H1 (cell line): ENCODE results near the gene SLC39A6. TPM values are rescaled to one million over a fixed set of nuclear protein-coding genes. Genes with fewer than 3 reads are reported as not detected.

Source experiments
- CTCF ChIA-PET: fragments of 300-600 bp; sonication (Branson Sonifier 250); formaldehyde crosslinking; loops from one replicate; lab custom pipeline; 2021; ENCODE audit not compliant: partially characterized antibody; lab: Charles Lee
- POLR2A ChIA-PET: fragments of 300-600 bp; sonication (Branson Sonifier 250); formaldehyde crosslinking; loops from one replicate; lab custom pipeline; 2021; ENCODE audit warnings: inconsistent platforms; ENCODE audit not compliant: partially characterized antibody; lab: Charles Lee
- DNase-seq, 2 experiments: peaks; one replicate each; pipeline versions ENCODE4 v3.0.0 to v3.0.0-alpha.2; 2010 to 2022; ENCODE audit warnings: low spot score in 2 of 2, low read depth in 1 of 2, mixed read lengths in 1 of 2
- FAIRE-seq: peaks from 2 replicates; lab custom pipeline; 2011; peaks lifted over from hg19 to GRCh38; lab: Jason Lieb, UNC
- H2AFZ ChIP-seq: 2 replicates; pipeline ENCODE4 v1.8.1; 2012; ENCODE audit warnings: low read length, inconsistent platforms
- H2AK5ac ChIP-seq: 2 replicates; pipeline ENCODE4 v1.6.1; 2013; ENCODE audit warnings: low read depth, low read length
- H2BK120ac ChIP-seq: replicated peaks from 2 replicates; pipeline ENCODE3; 2013; ENCODE audit warnings: low read depth, low read length, inconsistent platforms
- H2BK12ac ChIP-seq: 2 replicates; pipeline ENCODE4 v1.6.1; 2013; ENCODE audit warnings: low read depth, low read length
- H2BK15ac ChIP-seq: 2 replicates; pipeline ENCODE4 v1.6.1; 2013; ENCODE audit warnings: low read length
- H2BK20ac ChIP-seq: 2 replicates; pipeline ENCODE4 v1.6.1; 2013; ENCODE audit warnings: low read length
- H2BK5ac ChIP-seq: 2 replicates; pipeline ENCODE4 v1.6.1; 2013; ENCODE audit warnings: low read depth, low read length
- H3K14ac ChIP-seq: 2 replicates; pipeline ENCODE4 v1.6.1; 2013; ENCODE audit warnings: inconsistent platforms; ENCODE audit not compliant: insufficient read length
- H3K18ac ChIP-seq: 2 replicates; pipeline ENCODE4 v1.6.1; 2013; ENCODE audit warnings: low read length; ENCODE audit errors: extremely low read depth
- H3K23ac ChIP-seq: 2 replicates; pipeline ENCODE4 v1.6.1; 2013; ENCODE audit warnings: inconsistent platforms; ENCODE audit not compliant: insufficient read length
- H3K23me2 ChIP-seq: 2 replicates; pipeline ENCODE4 v1.6.1; 2013; ENCODE audit warnings: low read depth, low read length
- H3K27ac ChIP-seq: 2 replicates; pipeline ENCODE4 v1.6.1; 2011; ENCODE audit warnings: low read depth, low read length, inconsistent platforms
- H3K27me3 ChIP-seq, 4 experiments: replicated peaks in 1 of 4; 1 replicate in 1 of 4; 2 replicates in 3 of 4; pipeline versions ENCODE4 v1.6.1 to v1.8.1; 2011 to 2013; ENCODE audit warnings: low read length in 3 of 4, mild to moderate bottlenecking in 3 of 4, inconsistent platforms in 2 of 4, mixed read lengths in 2 of 4, moderate library complexity in 1 of 4; ENCODE audit not compliant: control insufficient read depth in 3 of 4, insufficient read depth in 3 of 4; ENCODE audit errors: extremely low read depth in 1 of 4
- H3K36me3 ChIP-seq, 4 experiments: 2 replicates each; pipeline versions ENCODE4 v1.6.1 to v1.8.1; 2011 to 2013; ENCODE audit warnings: mild to moderate bottlenecking in 4 of 4, low read length in 3 of 4, moderate library complexity in 2 of 4, control low read depth in 1 of 4, inconsistent platforms in 1 of 4; ENCODE audit not compliant: insufficient read depth in 4 of 4, control insufficient read depth in 2 of 4
- H3K4ac ChIP-seq: replicated peaks from 2 replicates; pipeline ENCODE3; 2013; ENCODE audit warnings: low read length, low read depth, mixed read lengths, inconsistent platforms; ENCODE audit not compliant: insufficient read length
- H3K4me1 ChIP-seq, 4 experiments: replicated peaks in 1 of 4; 1 replicate in 1 of 4; 2 replicates in 3 of 4; pipeline versions ENCODE4 v1.6.1 to v1.8.1; 2011 to 2013; ENCODE audit warnings: low read length in 3 of 4, inconsistent platforms in 2 of 4, mixed read lengths in 1 of 4; ENCODE audit not compliant: insufficient read depth in 4 of 4, control insufficient read depth in 3 of 4
- H3K4me2 ChIP-seq, 2 experiments: 2 replicates each; pipeline versions ENCODE4 v1.6.1 to v1.8.1; 2011 to 2013; ENCODE audit warnings: low read depth in 2 of 2, low read length in 2 of 2, control low read depth in 1 of 2, inconsistent platforms in 1 of 2, mild to moderate bottlenecking in 1 of 2; ENCODE audit not compliant: insufficient read depth in 1 of 2
- H3K4me3 ChIP-seq, 4 experiments: fragments of 200-600, 300-600 bp in 1 of 4; sonication (generic), shearing (Covaris generic), sonication (Bioruptor Twin) in 1 of 4; 2 replicates each; pipeline versions ENCODE4 v1.5.1 to v1.8.1; 2011 to 2016; ENCODE audit warnings: low read length in 4 of 4, low read depth in 3 of 4, control low read depth in 2 of 4, inconsistent platforms in 2 of 4, mild to moderate bottlenecking in 2 of 4, mixed read lengths in 1 of 4, moderate library complexity in 1 of 4; ENCODE audit not compliant: insufficient read depth in 2 of 4; ENCODE audit errors: extremely low read depth in 1 of 4
- H3K56ac ChIP-seq: replicated peaks from 2 replicates; pipeline ENCODE3; 2013; ENCODE audit warnings: low read depth, mild to moderate bottlenecking, mixed read lengths, low read length, inconsistent platforms; ENCODE audit not compliant: insufficient read length
- H3K79me1 ChIP-seq: 2 replicates; pipeline ENCODE4 v1.6.1; 2013; ENCODE audit warnings: low read depth, low read length, control low read depth
- H3K79me2 ChIP-seq, 2 experiments: 2 replicates each; pipeline versions ENCODE4 v1.6.1 to v1.8.1; 2012 to 2013; ENCODE audit warnings: low read length in 2 of 2, mild to moderate bottlenecking in 2 of 2, inconsistent platforms in 1 of 2; ENCODE audit not compliant: insufficient read depth in 2 of 2, control insufficient read depth in 1 of 2
- H3K9ac ChIP-seq, 4 experiments: replicated peaks in 1 of 4; 1 replicate in 1 of 4; 2 replicates in 3 of 4; pipeline versions ENCODE4 v1.6.1 to v1.8.1; 2011 to 2013; ENCODE audit warnings: low read depth in 3 of 4, low read length in 3 of 4, control low read depth in 2 of 4, mild to moderate bottlenecking in 2 of 4, moderate library complexity in 2 of 4, inconsistent platforms in 1 of 4; ENCODE audit errors: extremely low read depth in 1 of 4
- H3K9me3 ChIP-seq, 2 experiments: 2 replicates each; pipeline versions ENCODE4 v1.6.1 to v1.8.1; 2012 to 2013; ENCODE audit warnings: mild to moderate bottlenecking in 2 of 2, moderate library complexity in 2 of 2, control low read depth in 1 of 2, inconsistent platforms in 1 of 2, low read depth in 1 of 2, low read length in 1 of 2, mixed read lengths in 1 of 2; ENCODE audit not compliant: insufficient read depth in 2 of 2
- H4K20me1 ChIP-seq, 2 experiments: replicated peaks in 1 of 2; 2 replicates each; pipeline versions ENCODE3 to v1.8.1; 2011 to 2013; ENCODE audit warnings: inconsistent platforms in 2 of 2, low read length in 2 of 2, mild to moderate bottlenecking in 1 of 2; ENCODE audit not compliant: insufficient read depth in 2 of 2, control insufficient read depth in 1 of 2
- H4K5ac ChIP-seq: 2 replicates; pipeline ENCODE4 v1.6.1; 2013; ENCODE audit warnings: low read length, low read depth, mixed read lengths, inconsistent platforms; ENCODE audit not compliant: insufficient read length
- H4K8ac ChIP-seq: 2 replicates; pipeline ENCODE4 v1.8.0; 2013; ENCODE audit warnings: mild to moderate bottlenecking, moderate library complexity, low read length, inconsistent platforms; ENCODE audit not compliant: insufficient read depth; ENCODE audit errors: extremely low read depth
- H4K91ac ChIP-seq: replicated peaks from 2 replicates; pipeline ENCODE3; 2013; ENCODE audit warnings: low read length, mixed read lengths, inconsistent platforms; ENCODE audit not compliant: insufficient read length
- E2F6 ChIP-seq: IDR thresholded peaks from 2 replicates; pipeline ENCODE4 v1.6.1; 2012; ENCODE audit warnings: inconsistent platforms
- EP300 ChIP-seq, 2 experiments: IDR thresholded peaks; 1 replicate in 1 of 2; 2 replicates in 1 of 2; pipeline ENCODE4 v1.6.1; 2011 to 2012; ENCODE audit warnings: low read depth in 2 of 2, low read length in 2 of 2, mild to moderate bottlenecking in 2 of 2, borderline replicate concordance in 1 of 2, inconsistent platforms in 1 of 2, moderate library complexity in 1 of 2
- KDM5A ChIP-seq: fragments of 200-600 bp; IDR thresholded peaks from 2 replicates; pipeline ENCODE4 v1.7.1; 2012; ENCODE audit warnings: mild to moderate bottlenecking, low read length, inconsistent platforms, mixed read lengths
- WGBS, 2 experiments: shearing (Covaris generic) in 1 of 2; methylation state at CpG; one replicate each; pipeline versions ENCODE4 v1.1.6 to v1.1.7; 2013 to 2015; ENCODE audit warnings: low lambda C conversion rate in 2 of 2, mixed read lengths in 2 of 2, inconsistent platforms in 1 of 2, low coverage in 1 of 2, missing lambda C conversion rate in 1 of 2; ENCODE audit not compliant: insufficient replicate concordance in 2 of 2, insufficient coverage in 1 of 2, insufficient read length in 1 of 2; ENCODE audit errors: extremely low coverage in 1 of 2, missing lambda C conversion rate in 1 of 2; 5-methylcytosine and 5-hydroxymethylcytosine counted together
- polyA plus RNA-seq, 7 experiments: library from polyadenylated mRNA; depleted of rRNA in 3 of 7; stranded (reverse) in 5 of 7; unstranded in 2 of 7; fragments of >200 nt in 5 of 7; fragments of 200-250 nt in 2 of 7; gene quantifications; 1 replicate in 5 of 7; 2 replicates in 1 of 7; 4 replicates in 1 of 7; pipeline versions ENCODE4 v1.2.1 to v1.2.3, GENCODE V29; 2011 to 2013; ENCODE audit warnings: missing spikeins in 2 of 7, mixed read lengths in 2 of 7
- total RNA-seq: library from RNA; stranded (reverse); fragmentation: NEBNext Ultra II Directional; extraction: Animal tissue kit (Norgen Biotek cat#: 25700); gene quantifications from 2 replicates; pipeline ENCODE4 v1.2.1, GENCODE V29; 2021
- TF ChIP-seq, protein P1 (sequence below): IDR thresholded peaks from 2 replicates; pipeline ENCODE4 v1.6.1; 2011; ENCODE audit warnings: low read length, improper control_type of control experiment

SLC39A6 gene
- total and polyA plus RNA-seq, 2 of the 8 experiments (the other 6 are each of a cell fraction or from before 2014, with no cell fraction given): 36.8 to 55.4 TPM

GRCh38 chr18:36104749-36105148 is 24.4 kb downstream of the SLC39A6 start:
- Histone ChIP-seq H3K56ac (no peak overlapping the region), H2AFZ (no peak overlapping the region), H2BK120ac (no peak overlapping the region), H3K27ac (no peak overlapping the region), H3K9me3 (no peaks in the 10 kb centered on the region), H3K23me2 (no peaks in the 10 kb centered on the region), H3K4me1 (no peaks in the 10 kb centered on the region), H3K18ac (no peak overlapping the region), H3K27me3 (no peaks in the 10 kb centered on the region; a peak in 1 of 7 replicates), H3K9ac (no peak overlapping the region), H3K4me3 (no peak overlapping the region), H3K4me2 (no peak overlapping the region), H4K8ac (no peak overlapping the region), H4K20me1 (no peaks in the 10 kb centered on the region), H2BK15ac (no peak overlapping the region), H3K23ac (no peak overlapping the region), H3K79me1 (no peaks in the 10 kb centered on the region), H4K91ac (no peak overlapping the region), H2AK5ac (no peak overlapping the region), H3K79me2 (no peaks in the 10 kb centered on the region), H2BK12ac (no peak overlapping the region), H2BK5ac (no peak overlapping the region), H3K4ac (no peak overlapping the region), H3K36me3 (peaks cover 0 to 4% (median 0%) of the 10 kb centered on the region in 4 experiments; a peak in 3 of 8 replicates), H3K14ac (no peak overlapping the region), H2BK20ac (no peak overlapping the region), H4K5ac (no peak overlapping the region)
- DNase-seq: no peak
- WGBS, 2 experiments: 77% methylated on average over 2 of the region's 2 CpGs; no CpG with 5 or more reads in 1 of the 2 experiments
- no peak for FAIRE-seq
- TF ChIP-seq EP300 (IDR thresholded peaks at IDR 0.05; ENCODE audit: borderline replicate concordance in 1 of 2, low read depth in 2 of 2, low read length in 2 of 2) (no peak), KDM5A (no peak), E2F6 (no peak)
- TF ChIP-seq, protein P1, sequence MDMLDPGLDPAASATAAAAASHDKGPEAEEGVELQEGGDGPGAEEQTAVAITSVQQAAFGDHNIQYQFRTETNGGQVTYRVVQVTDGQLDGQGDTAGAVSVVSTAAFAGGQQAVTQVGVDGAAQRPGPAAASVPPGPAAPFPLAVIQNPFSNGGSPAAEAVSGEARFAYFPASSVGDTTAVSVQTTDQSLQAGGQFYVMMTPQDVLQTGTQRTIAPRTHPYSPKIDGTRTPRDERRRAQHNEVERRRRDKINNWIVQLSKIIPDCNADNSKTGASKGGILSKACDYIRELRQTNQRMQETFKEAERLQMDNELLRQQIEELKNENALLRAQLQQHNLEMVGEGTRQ: no peak
- ChIA-PET POLR2A (interaction anchor here (1.2 kb wide), 1 partner anchor 15 kb away, joined by 3 read pairs; no protein-coding TSS in a partner anchor), CTCF (interaction anchor here (0.7 to 2.1 kb wide), 2 partner anchors 9 kb away, joined by 3 to 9 read pairs; no protein-coding TSS in a partner anchor)
